DOHH2 (cell line): ENCODE data around the gene ANKRD30B.
"Not testable (repeated sequence)": the region's sequence is repeated elsewhere in the genome, so short reads cannot be mapped to it uniquely, and the experiment has no call there.

Experiments used
- EZH2phosphoT487 ChIP-seq: fragments of 200-600 bp; sonication (generic); IDR thresholded peaks from 2 replicates; pipeline ENCODE4 v1.6.1; 2017; ENCODE audit warnings: borderline replicate concordance, mild to moderate bottlenecking, antibody characterized with exemption, low read length, moderate library complexity, mixed read lengths
- TF ChIP-seq, protein P1 (sequence below): fragments of 200-600 bp; sonication (generic); IDR thresholded peaks from one replicate; pipeline ENCODE4 v1.5.1; 2014; ENCODE audit warnings: antibody characterized with exemption, mild to moderate bottlenecking, low read depth, low read length; ENCODE audit not compliant: poor library complexity, severe bottlenecking

DNA sequence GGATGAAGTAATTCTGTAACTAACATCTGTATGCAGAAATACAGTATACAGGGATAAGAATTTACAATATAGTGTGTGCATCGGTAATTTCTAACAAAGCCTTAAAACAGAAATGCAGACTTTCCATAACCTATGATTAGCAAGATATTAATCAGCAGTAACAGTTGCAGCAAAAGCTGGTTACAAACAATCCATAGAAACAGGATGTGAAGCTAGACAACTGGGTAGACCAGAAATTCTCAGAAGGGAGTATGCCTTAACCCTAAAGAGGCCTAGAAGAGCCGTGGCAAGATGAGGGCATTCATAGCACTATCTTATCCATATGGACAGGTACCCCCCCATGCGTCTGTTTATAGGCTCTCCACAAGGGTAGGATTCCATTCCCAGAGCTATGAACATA is 48.9 kb downstream of the ANKRD30B start:
- TF ChIP-seq, protein P1, sequence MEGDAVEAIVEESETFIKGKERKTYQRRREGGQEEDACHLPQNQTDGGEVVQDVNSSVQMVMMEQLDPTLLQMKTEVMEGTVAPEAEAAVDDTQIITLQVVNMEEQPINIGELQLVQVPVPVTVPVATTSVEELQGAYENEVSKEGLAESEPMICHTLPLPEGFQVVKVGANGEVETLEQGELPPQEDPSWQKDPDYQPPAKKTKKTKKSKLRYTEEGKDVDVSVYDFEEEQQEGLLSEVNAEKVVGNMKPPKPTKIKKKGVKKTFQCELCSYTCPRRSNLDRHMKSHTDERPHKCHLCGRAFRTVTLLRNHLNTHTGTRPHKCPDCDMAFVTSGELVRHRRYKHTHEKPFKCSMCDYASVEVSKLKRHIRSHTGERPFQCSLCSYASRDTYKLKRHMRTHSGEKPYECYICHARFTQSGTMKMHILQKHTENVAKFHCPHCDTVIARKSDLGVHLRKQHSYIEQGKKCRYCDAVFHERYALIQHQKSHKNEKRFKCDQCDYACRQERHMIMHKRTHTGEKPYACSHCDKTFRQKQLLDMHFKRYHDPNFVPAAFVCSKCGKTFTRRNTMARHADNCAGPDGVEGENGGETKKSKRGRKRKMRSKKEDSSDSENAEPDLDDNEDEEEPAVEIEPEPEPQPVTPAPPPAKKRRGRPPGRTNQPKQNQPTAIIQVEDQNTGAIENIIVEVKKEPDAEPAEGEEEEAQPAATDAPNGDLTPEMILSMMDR: not testable (repeated sequence)
- not testable (repeated sequence) for TF ChIP-seq EZH2phosphoT487
